ENCODE results near the gene DOK7. TPM values are rescaled to one million over a fixed set of nuclear protein-coding genes. Genes with fewer than 3 reads are reported as not detected.

DOK7 gene
- total RNA-seq, 4 donors from 2014 or later: 0.53 to 5.7 (median 4.1) TPM; not detected in 1

DNA sequence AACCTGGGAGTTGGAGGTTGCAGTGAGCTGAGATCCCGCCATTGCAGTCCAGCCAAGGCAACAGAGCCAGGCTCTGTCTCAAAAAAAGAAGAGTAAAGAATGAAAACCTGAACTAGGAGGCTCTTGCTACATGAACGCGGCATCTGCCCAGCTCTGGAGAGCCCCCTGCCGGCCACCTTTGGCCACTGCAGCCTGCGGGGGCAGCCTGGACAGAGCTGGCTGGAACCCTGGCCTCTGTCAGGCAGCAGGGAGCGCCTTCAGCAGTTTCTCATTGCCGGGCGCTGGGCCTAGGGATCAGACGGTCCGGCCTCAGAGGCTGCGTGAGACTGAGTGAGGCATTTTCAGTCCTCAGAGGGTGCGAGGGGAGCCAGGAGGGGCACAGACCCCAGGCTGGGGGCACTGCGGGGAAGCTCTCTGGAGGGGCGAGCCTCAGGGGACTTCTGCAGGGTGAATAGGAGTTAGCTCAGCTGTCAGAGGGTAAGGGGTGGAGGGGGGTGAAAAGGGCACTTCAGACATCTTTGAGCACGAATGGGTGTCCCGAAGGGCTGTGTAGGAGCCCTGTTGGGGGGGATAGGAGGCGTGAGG, 17.5 kb downstream of the DOK7 start:
- DNase-seq: peak; percentile 70 to 87 (median 85)
- Histone ChIP-seq H3K27me3 (peaks cover 0 to 14% of the 10 kb centered on the region in 2 donors), H3K27ac (no peak overlapping the region), H3K4me1 (peaks cover 0 to 24% (median 12%) of the 10 kb centered on the region in 4 donors), H3K36me3 (no peaks in the 10 kb centered on the region), H3K4me3 (no peak overlapping the region), H3K9me3 (no peaks in the 10 kb centered on the region)
- no peak for TF ChIP-seq POLR2A (IDR thresholded peaks at IDR 0.05)
- TF ChIP-seq, protein P1, sequence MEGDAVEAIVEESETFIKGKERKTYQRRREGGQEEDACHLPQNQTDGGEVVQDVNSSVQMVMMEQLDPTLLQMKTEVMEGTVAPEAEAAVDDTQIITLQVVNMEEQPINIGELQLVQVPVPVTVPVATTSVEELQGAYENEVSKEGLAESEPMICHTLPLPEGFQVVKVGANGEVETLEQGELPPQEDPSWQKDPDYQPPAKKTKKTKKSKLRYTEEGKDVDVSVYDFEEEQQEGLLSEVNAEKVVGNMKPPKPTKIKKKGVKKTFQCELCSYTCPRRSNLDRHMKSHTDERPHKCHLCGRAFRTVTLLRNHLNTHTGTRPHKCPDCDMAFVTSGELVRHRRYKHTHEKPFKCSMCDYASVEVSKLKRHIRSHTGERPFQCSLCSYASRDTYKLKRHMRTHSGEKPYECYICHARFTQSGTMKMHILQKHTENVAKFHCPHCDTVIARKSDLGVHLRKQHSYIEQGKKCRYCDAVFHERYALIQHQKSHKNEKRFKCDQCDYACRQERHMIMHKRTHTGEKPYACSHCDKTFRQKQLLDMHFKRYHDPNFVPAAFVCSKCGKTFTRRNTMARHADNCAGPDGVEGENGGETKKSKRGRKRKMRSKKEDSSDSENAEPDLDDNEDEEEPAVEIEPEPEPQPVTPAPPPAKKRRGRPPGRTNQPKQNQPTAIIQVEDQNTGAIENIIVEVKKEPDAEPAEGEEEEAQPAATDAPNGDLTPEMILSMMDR (IDR thresholded peaks at IDR 0.05): peak; percentile 84 to 98 (median 92)

DNA sequence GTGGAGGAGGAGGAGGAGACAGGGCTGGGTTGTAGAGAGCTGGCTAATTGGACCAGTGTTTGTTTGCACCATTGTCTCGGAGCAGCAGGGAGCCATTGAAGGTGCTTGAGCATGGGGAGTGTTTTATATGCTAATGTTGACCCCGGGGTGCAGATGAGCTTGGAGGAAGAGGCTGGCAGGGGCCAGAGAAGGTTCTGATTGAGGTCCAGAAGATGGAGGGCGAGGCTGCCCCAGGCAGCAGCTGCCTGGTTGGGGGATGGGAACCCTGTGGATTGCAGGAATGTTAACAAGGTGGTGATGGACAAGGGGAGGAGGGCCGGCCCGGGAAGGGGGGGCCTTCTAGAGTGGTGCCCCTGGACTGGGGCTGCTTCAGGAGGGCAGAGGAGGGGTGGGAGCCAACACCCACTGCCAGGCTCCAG, 18.0 kb downstream of the DOK7 start:
- Histone ChIP-seq H3K27ac (no peak overlapping the region), H3K27me3 (peaks cover 0 to 14% of the 10 kb centered on the region in 2 donors), H3K36me3 (no peaks in the 10 kb centered on the region), H3K9me3 (no peaks in the 10 kb centered on the region), H3K4me3 (no peak overlapping the region), H3K4me1 (peaks cover 0 to 29% (median 12%) of the 10 kb centered on the region in 4 donors)
- no peak for TF ChIP-seq POLR2A (IDR thresholded peaks at IDR 0.05)
- TF ChIP-seq, protein P1 (IDR thresholded peaks at IDR 0.05): no peak
- DNase-seq: no peak

GRCh38 chr4:3481783-3482393, 18.8 kb downstream of the DOK7 start:
- TF ChIP-seq, protein P1 (IDR thresholded peaks at IDR 0.05): no peak
- no peak for TF ChIP-seq POLR2A (IDR thresholded peaks at IDR 0.05)
- Histone ChIP-seq H3K27me3 (peaks cover 0 to 14% of the 10 kb centered on the region in 2 donors), H3K9me3 (no peaks in the 10 kb centered on the region), H3K4me1 (peaks cover 0 to 35% (median 12%) of the 10 kb centered on the region in 4 donors), H3K27ac (no peak overlapping the region), H3K36me3 (no peaks in the 10 kb centered on the region), H3K4me3 (no peak overlapping the region)
- no peak for DNase-seq

GRCh38 chr4:3482707-3483106, 19.6 kb downstream of the DOK7 start:
- no peak for DNase-seq
- Histone ChIP-seq H3K27ac (no peak overlapping the region), H3K4me1 (peaks cover 0 to 37% (median 12%) of the 10 kb centered on the region in 4 donors), H3K36me3 (no peaks in the 10 kb centered on the region), H3K4me3 (no peak overlapping the region), H3K9me3 (no peaks in the 10 kb centered on the region), H3K27me3 (peaks cover 0 to 14% of the 10 kb centered on the region in 2 donors)
- TF ChIP-seq, protein P1 (IDR thresholded peaks at IDR 0.05): no peak
- TF ChIP-seq POLR2A (IDR thresholded peaks at IDR 0.05): no peak

DNA sequence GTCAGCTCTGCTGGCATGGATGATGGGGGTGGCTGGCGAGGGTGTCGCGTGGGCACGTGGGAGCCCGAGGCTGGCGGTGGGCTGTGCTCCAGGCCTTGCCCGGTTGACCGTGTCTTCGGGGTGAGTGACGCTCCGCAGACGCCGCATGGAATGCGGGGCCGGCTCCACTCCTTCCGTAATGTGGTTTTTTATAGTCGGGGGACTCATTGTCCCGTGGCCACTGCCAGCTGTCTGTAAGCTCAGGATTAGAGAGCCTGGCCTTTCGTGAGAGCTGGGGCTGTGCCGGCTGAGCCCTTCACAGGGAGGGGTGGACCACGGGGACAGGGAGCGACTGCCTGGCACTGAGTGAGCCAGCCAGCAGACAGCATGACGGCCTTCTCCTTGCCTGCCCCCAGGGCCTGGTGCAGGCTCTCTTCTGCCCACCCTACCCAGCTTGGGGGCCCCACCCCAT, 20.4 kb downstream of the DOK7 start:
- peak overlapping the region in 1 of 4 donors; percentile 81 for H3K27ac ChIP-seq
- TF ChIP-seq, protein P1 (IDR thresholded peaks at IDR 0.05): no peak
- no peak for TF ChIP-seq POLR2A (IDR thresholded peaks at IDR 0.05)
- H3K9me3 ChIP-seq: no peaks in the 10 kb centered on the region
- DNase-seq: no peak
- peaks cover 0 to 37% (median 12%) of the 10 kb centered on the region in 4 donors for H3K4me1 ChIP-seq
- no peak overlapping the region for H3K4me3 ChIP-seq
- H3K36me3 ChIP-seq: no peaks in the 10 kb centered on the region
- peaks cover 0 to 14% of the 10 kb centered on the region in 2 donors for H3K27me3 ChIP-seq

Measured in Peyer's patch (tissue), 4 donors.